Lower leg skin (tissue), 4 donors: ENCODE results near the gene OR10P1. TPM values are rescaled to one million over a fixed set of nuclear protein-coding genes. Genes with fewer than 3 reads are reported as not detected.
"Not testable (repeated sequence)": the region's sequence is repeated elsewhere in the genome, so short reads cannot be mapped to it uniquely, and the experiment has no call there.

Experiments used
- DNase-seq, 2 donors: peaks; one replicate each; pipeline ENCODE4 v3.0.0-alpha.2; 2019; ENCODE audit warnings: low spot score in 2 of 2
- H3K4me3 ChIP-seq: fragments of 200-600 bp; sonication (generic); 2 replicates; pipeline ENCODE4 v1.5.1; 2017; ENCODE audit warnings: mild to moderate bottlenecking, low read depth; ENCODE audit not compliant: poor library complexity, severe bottlenecking
- CTCF ChIP-seq, 3 donors: fragments of 450-650 bp; IDR thresholded peaks; one replicate each; pipeline ENCODE4 v1.5.1; 2016; ENCODE audit warnings: antibody characterized with exemption in 3 of 3, mild to moderate bottlenecking in 3 of 3, moderate library complexity in 2 of 3
- POLR2A ChIP-seq, 2 donors: fragments of 450-650 bp; IDR thresholded peaks; one replicate each; pipeline ENCODE4 v1.6.1; 2016 to 2017; ENCODE audit warnings: antibody characterized with exemption in 2 of 2, mild to moderate bottlenecking in 1 of 2, moderate library complexity in 1 of 2
- WGBS, 2 donors: methylation state at CpG; one replicate each; pipeline ENCODE4 v1.1.5; 2018; 5-methylcytosine and 5-hydroxymethylcytosine counted together
- intact Hi-C: fragments of 100-400 bp; cut with DNase I; formaldehyde crosslinking; loops from one replicate; pipeline ENCODE4 v1.15.0; 2023; ENCODE audit warnings: low total_unique reads
- total RNA-seq, 4 donors: library from RNA; depleted of rRNA; stranded (reverse); fragments of >200 nt; gene quantifications; one replicate each; pipeline ENCODE4 v1.1.0, GENCODE V29; 2016

OR10P1 gene
- total RNA-seq, result not detected

- DNase-seq, result no peak
These were observed at the start of gene OR10P1 for GRCh38 chr12:55636853-55637252. OR10P1 (plus strand) TSS chr12:55636892; CDS start chr12:55636892, 0 bp downstream.

GRCh38 chr12:55590152-55590551 is 46.5 kb upstream of the OR10P1 start:
- H3K4me3 ChIP-seq, intact Hi-C loops, DNase-seq: not testable (repeated sequence)
- WGBS, 2 donors, result 72 to 80% methylated on average over 12 of the region's 12 CpGs

More at GRCh38 chr12:55636853-55637252, at the start of gene OR10P1:
- 86 to 96% methylated on average over 6 of the region's 6 CpGs for WGBS, 2 donors
- no peak within 1 kb of the TSS for H3K4me3 ChIP-seq
- TF ChIP-seq POLR2A (IDR thresholded peaks at IDR 0.05) (no peak), CTCF (IDR thresholded peaks at IDR 0.05) (no peak)
- intact Hi-C loops, result no loop called here

GRCh38 chr12:55607821-55608594 is 28.7 kb upstream of the OR10P1 start:
- 52 to 58% methylated on average over 8 of the region's 8 CpGs for WGBS, 2 donors
- no peak for DNase-seq
- TF ChIP-seq CTCF (IDR thresholded peaks at IDR 0.05) (no peak), POLR2A (IDR thresholded peaks at IDR 0.05) (no peak)
- H3K4me3 ChIP-seq, result no peak overlapping the region
- intact Hi-C loops, result no loop called here

GRCh38 chr12:55610598-55610997 is 26.1 kb upstream of the OR10P1 start:
- TF ChIP-seq CTCF (IDR thresholded peaks at IDR 0.05), result no peak
- TF ChIP-seq POLR2A (IDR thresholded peaks at IDR 0.05), result no peak
- intact Hi-C loops, result no loop called here
- WGBS, 2 donors, result 76 to 96% methylated on average over 1 of the region's 1 CpG

GRCh38 chr12:55612646-55613045 is 24.0 kb upstream of the OR10P1 start:
- H3K4me3 ChIP-seq, result no peak overlapping the region
- DNase-seq, result no peak
- whole genome bisulfite sequencing, 2 donors, result 62 to 70% methylated on average over 2 of the region's 2 CpGs
- intact Hi-C loops, result no loop called here
- TF ChIP-seq CTCF (IDR thresholded peaks at IDR 0.05) (no peak), POLR2A (IDR thresholded peaks at IDR 0.05) (no peak)

More at GRCh38 chr12:55610598-55610997, 26.1 kb upstream of the OR10P1 start:
- no peak for DNase-seq
- H3K4me3 ChIP-seq, result no peak overlapping the region

GRCh38 chr12:55614764-55615163 is 21.9 kb upstream of the OR10P1 start:
- no peak overlapping the region for H3K4me3 ChIP-seq
- intact Hi-C loops, result loop anchor here (5.0 kb wide), 1 partner anchor 422 kb away; no protein-coding TSS in a partner anchor
- TF ChIP-seq POLR2A (IDR thresholded peaks at IDR 0.05) (no peak), CTCF (IDR thresholded peaks at IDR 0.05) (no peak)
- no peak for DNase-seq
- 95% methylated on average over 1 of the region's 1 CpG for WGBS, 2 donors
